Neuronal stem cell (in vitro differentiated cells): ENCODE measurements around the gene SSBP4.
"Not testable (repeated sequence)": the region's sequence is repeated elsewhere in the genome, so short reads cannot be mapped to it uniquely, and the experiment has no call there.

Source experiments
- DNase-seq: peaks from one replicate; pipeline ENCODE4 v3.0.0-alpha.2; 2013; ENCODE audit warnings: low spot score
- H2AFZ ChIP-seq: one replicate; pipeline ENCODE4 v1.6.1; 2013; ENCODE audit warnings: mild to moderate bottlenecking, low read length, inconsistent platforms
- H2AK5ac ChIP-seq: 2 replicates; pipeline ENCODE4 v1.6.1; 2013; ENCODE audit warnings: low read depth, mild to moderate bottlenecking, inconsistent platforms, low read length, moderate library complexity, mixed read lengths
- H2BK120ac ChIP-seq: 2 replicates; pipeline ENCODE4 v1.6.1; 2013; ENCODE audit warnings: low read depth, mild to moderate bottlenecking, inconsistent platforms, low read length, moderate library complexity, mixed read lengths
- H2BK12ac ChIP-seq: one replicate; pipeline ENCODE4 v1.6.1; 2013; ENCODE audit warnings: low read length, inconsistent platforms
- H2BK15ac ChIP-seq: 2 replicates; pipeline ENCODE4 v1.6.1; 2013; ENCODE audit warnings: mild to moderate bottlenecking, low read length, inconsistent platforms, mixed read lengths
- H2BK5ac ChIP-seq: one replicate; pipeline ENCODE4 v1.6.1; 2013; ENCODE audit warnings: inconsistent platforms, mild to moderate bottlenecking, low read length, moderate library complexity
- H3K14ac ChIP-seq: one replicate; pipeline ENCODE4 v1.6.1; 2013; ENCODE audit warnings: low read length, inconsistent platforms
- H3K18ac ChIP-seq: 2 replicates; pipeline ENCODE4 v1.6.1; 2013; ENCODE audit warnings: low read length, inconsistent platforms
- H3K23ac ChIP-seq: 2 replicates; pipeline ENCODE4 v1.6.1; 2013; ENCODE audit warnings: low read depth, mild to moderate bottlenecking, mixed read lengths, low read length, inconsistent platforms; ENCODE audit not compliant: poor library complexity
- H3K27ac ChIP-seq: replicated peaks from 3 replicates; pipeline ENCODE4 v1.5.1; 2013; ENCODE audit warnings: low read length, inconsistent platforms
- H3K27me3 ChIP-seq, 3 experiments: 2 replicates each; pipeline ENCODE4 v1.6.1; 2013; ENCODE audit warnings: low read length in 3 of 3, mild to moderate bottlenecking in 2 of 3, inconsistent platforms in 1 of 3, low read depth in 1 of 3, mixed read lengths in 1 of 3, moderate library complexity in 1 of 3; ENCODE audit not compliant: control insufficient read depth in 3 of 3, insufficient read depth in 3 of 3
- H3K36me3 ChIP-seq, 2 donors: replicated peaks in 1 of 2; 2 replicates each; pipeline ENCODE4 v1.6.1; 2013; ENCODE audit warnings: low read length in 2 of 2; ENCODE audit not compliant: control insufficient read depth in 2 of 2, insufficient read depth in 2 of 2
- H3K4ac ChIP-seq: 2 replicates; pipeline ENCODE4 v1.6.1; 2013; ENCODE audit warnings: inconsistent platforms, mild to moderate bottlenecking, low read length, moderate library complexity
- H3K4me1 ChIP-seq, 2 donors: 1 replicate in 1 of 2; 2 replicates in 1 of 2; pipeline ENCODE4 v1.6.1; 2013; ENCODE audit warnings: low read length in 2 of 2, low read depth in 1 of 2; ENCODE audit not compliant: control insufficient read depth in 2 of 2, insufficient read depth in 1 of 2
- H3K4me2 ChIP-seq: one replicate; pipeline ENCODE4 v1.6.1; 2013; ENCODE audit warnings: mild to moderate bottlenecking, low read length, inconsistent platforms; ENCODE audit not compliant: insufficient read depth, poor library complexity, severe bottlenecking
- H3K4me3 ChIP-seq, 2 donors: 2 replicates each; pipeline ENCODE4 v1.5.1; 2013; ENCODE audit warnings: low read length in 2 of 2, mild to moderate bottlenecking in 2 of 2, inconsistent platforms in 1 of 2, moderate library complexity in 1 of 2
- H3K79me1 ChIP-seq: one replicate; pipeline ENCODE4 v1.6.1; 2013; ENCODE audit warnings: low read depth, mild to moderate bottlenecking, inconsistent platforms, low read length, moderate library complexity
- H3K9ac ChIP-seq: one replicate; pipeline ENCODE4 v1.6.1; 2013; ENCODE audit warnings: mild to moderate bottlenecking, low read depth, low read length, inconsistent platforms; ENCODE audit not compliant: poor library complexity
- H3K9me3 ChIP-seq, 2 donors: replicated peaks in 1 of 2; 2 replicates each; pipeline versions ENCODE3 to v1.6.1; 2013; ENCODE audit warnings: low read length in 2 of 2, mild to moderate bottlenecking in 2 of 2, inconsistent platforms in 1 of 2, low read depth in 1 of 2, mixed read lengths in 1 of 2, moderate library complexity in 1 of 2; ENCODE audit not compliant: control insufficient read depth in 2 of 2, insufficient read depth in 1 of 2
- H4K8ac ChIP-seq: one replicate; pipeline ENCODE4 v1.6.1; 2013; ENCODE audit warnings: low read depth, mild to moderate bottlenecking, inconsistent platforms, low read length, moderate library complexity
- H4K91ac ChIP-seq: one replicate; pipeline ENCODE4 v1.6.1; 2013; ENCODE audit warnings: low read length, low read depth, mild to moderate bottlenecking, inconsistent platforms; ENCODE audit not compliant: poor library complexity
- WGBS, 2 donors: extraction: QIAGEN DNeasy Blood & Tissue Kit; methylation state at CpG; one replicate each; pipeline ENCODE4 v1.1.7; 2013; ENCODE audit warnings: missing lambda C conversion rate in 2 of 2, mixed read lengths in 1 of 2; ENCODE audit not compliant: insufficient read length in 2 of 2, insufficient replicate concordance in 1 of 2; ENCODE audit errors: extremely low coverage in 2 of 2; 5-methylcytosine and 5-hydroxymethylcytosine counted together

Gene SSBP4

DNA sequence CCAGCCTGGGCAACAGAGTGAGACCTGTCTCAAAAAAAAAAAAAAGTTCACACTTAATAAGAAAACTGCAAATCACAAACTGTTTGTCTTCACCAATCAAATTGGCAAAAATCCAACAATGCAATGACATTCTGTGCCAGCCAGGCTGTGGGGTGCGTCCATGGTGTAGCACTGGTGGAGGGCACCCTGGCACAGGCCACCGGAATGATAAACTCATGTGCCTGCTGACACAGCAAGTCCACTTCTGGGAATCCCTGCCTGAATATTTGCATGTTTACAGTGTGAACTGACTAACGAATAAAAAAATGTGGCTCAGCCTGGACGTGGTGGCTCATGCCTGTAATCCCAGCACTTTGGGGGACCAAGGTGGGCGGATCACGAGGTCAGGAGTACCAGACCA lies 20.2 kb upstream of the SSBP4 start:
- H3K27ac ChIP-seq, result no peak overlapping the region
- H2BK5ac ChIP-seq, result no peak overlapping the region
- no peak overlapping the region for H2BK12ac ChIP-seq
- H3K79me1 ChIP-seq, result no peaks in the 10 kb centered on the region
- H3K14ac ChIP-seq, result no peak overlapping the region
- no peak overlapping the region for H4K8ac ChIP-seq
- H3K27me3 ChIP-seq, result peaks cover 0 to 4% (median 3%) of the 10 kb centered on the region in 3 experiments
- DNase-seq, result no peak
- no peak overlapping the region for H3K23ac ChIP-seq
- no peak overlapping the region for H3K9ac ChIP-seq
- peaks cover 9 to 22% of the 10 kb centered on the region in 2 donors for H3K4me1 ChIP-seq
- H3K4me3 ChIP-seq, result no peak overlapping the region
- H2BK120ac ChIP-seq, result no peak overlapping the region
- no peaks in the 10 kb centered on the region for H3K9me3 ChIP-seq
- H3K4me2 ChIP-seq, result no peak overlapping the region
- no CpG with 5 or more reads among the region's 6 CpGs for WGBS, 2 donors
- H3K36me3 ChIP-seq, result no peaks in the 10 kb centered on the region
- H3K4ac ChIP-seq, result no peak overlapping the region
- no peak overlapping the region for H3K18ac ChIP-seq
- no peak overlapping the region for H2AK5ac ChIP-seq
- no peak overlapping the region for H2AFZ ChIP-seq
- H4K91ac ChIP-seq, result no peak overlapping the region
- H2BK15ac ChIP-seq, result no peak overlapping the region

DNA sequence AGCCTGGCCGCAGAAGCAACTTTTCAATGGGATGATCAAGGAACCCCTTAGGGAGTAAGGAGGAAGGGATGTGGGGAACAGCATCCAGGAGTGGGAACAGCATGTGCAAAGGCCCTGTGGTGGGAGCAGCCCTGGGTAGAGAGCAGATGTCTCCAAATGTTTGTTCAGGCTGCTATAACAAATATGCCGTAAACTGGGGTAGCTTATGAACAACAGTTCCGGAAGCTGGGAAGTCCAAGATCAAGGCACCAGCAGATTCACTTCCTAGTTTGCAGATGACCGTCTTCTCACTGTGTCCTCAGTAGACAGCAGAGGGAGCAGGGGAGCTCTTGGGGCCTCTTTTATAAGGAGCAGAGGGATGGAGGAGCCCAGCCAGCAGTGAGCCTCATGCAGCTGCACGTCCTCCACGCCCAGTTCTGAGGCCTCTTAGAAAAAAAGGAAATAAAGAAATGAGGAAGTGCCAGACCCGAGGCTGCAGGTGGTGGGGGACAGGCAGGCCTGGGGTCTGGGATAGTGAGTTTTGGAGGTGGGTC lies 17.6 kb upstream of the SSBP4 start:
- H2BK15ac ChIP-seq, result no peak overlapping the region
- H3K4me2 ChIP-seq, result no peak overlapping the region
- no peak overlapping the region for H3K4ac ChIP-seq
- H2BK5ac ChIP-seq, result no peak overlapping the region
- H3K27ac ChIP-seq, result no peak overlapping the region
- peak overlapping the region; percentile 21 for H3K14ac ChIP-seq
- H3K9ac ChIP-seq, result no peak overlapping the region
- H3K79me1 ChIP-seq, result no peaks in the 10 kb centered on the region
- peak overlapping the region; percentile 70 for H2AK5ac ChIP-seq
- no peak overlapping the region for H4K91ac ChIP-seq
- no peaks in the 10 kb centered on the region for H3K9me3 ChIP-seq
- H3K36me3 ChIP-seq, result no peaks in the 10 kb centered on the region
- H4K8ac ChIP-seq, result no peak overlapping the region
- H3K4me3 ChIP-seq, result no peak overlapping the region
- WGBS, 2 donors, result no CpG with 5 or more reads among the region's 7 CpGs
- no peak overlapping the region for H3K18ac ChIP-seq
- no peak overlapping the region for H2BK12ac ChIP-seq
- no peak overlapping the region for H2BK120ac ChIP-seq
- peak overlapping the region; percentile 64 for H2AFZ ChIP-seq
- no peak for DNase-seq
- H3K23ac ChIP-seq, result no peak overlapping the region
- peaks cover 0 to 4% (median 3%) of the 10 kb centered on the region in 3 experiments for H3K27me3 ChIP-seq
- H3K4me1 ChIP-seq, result peaks cover 8 to 18% of the 10 kb centered on the region in 2 donors

DNA sequence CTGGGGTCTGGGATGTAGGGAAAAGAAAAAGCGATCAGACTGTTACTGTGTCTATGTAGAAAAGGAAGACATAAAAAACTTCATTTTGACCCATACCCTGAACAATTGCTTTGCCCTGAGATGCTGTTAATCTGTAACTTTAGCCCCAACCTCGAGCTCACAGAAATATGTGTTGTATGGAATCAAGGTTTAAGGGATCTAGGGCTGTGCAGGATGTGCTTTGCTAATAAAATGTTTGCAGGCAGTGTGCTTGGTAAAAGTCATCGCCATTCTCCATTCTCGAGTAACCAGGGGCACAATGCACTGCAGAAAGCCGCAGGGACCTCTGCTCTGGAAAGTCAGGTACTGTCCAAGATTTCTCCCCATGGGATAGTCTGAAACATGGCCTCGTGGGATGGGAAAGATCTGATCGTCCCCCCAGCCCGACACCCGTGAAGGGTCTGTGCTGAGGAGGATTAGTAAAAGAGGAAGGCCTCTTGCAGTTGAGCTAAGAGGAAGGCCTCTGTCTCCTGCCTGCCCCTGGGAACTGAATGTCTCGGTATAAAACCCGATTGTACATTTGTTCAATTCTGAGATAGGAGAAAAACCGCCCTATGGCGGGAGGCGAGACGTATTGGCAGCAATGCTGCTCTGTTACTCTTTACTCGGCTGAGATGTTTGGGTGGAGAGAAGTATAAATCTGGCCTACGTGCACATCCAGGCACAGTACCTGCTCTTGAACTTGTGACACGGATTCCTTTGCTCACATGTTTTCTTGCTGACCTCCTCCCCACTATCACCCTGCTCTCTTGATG lies 16.5 kb upstream of the SSBP4 start:
- H3K14ac ChIP-seq, DNase-seq, H3K9me3 ChIP-seq, H2AK5ac ChIP-seq, H3K27ac ChIP-seq, H3K4me1 ChIP-seq, H2BK120ac ChIP-seq, H3K4me2 ChIP-seq, H3K9ac ChIP-seq, H3K79me1 ChIP-seq, H3K23ac ChIP-seq, H2BK15ac ChIP-seq, H3K18ac ChIP-seq, H2BK5ac ChIP-seq, H3K4ac ChIP-seq, H2BK12ac ChIP-seq, H4K91ac ChIP-seq, H4K8ac ChIP-seq, H3K4me3 ChIP-seq, H3K36me3 ChIP-seq, H3K27me3 ChIP-seq: not testable (repeated sequence)
- H2AFZ ChIP-seq, result peak overlapping the region; percentile 78
- no CpG with 5 or more reads among the region's 18 CpGs for WGBS, 2 donors

DNA sequence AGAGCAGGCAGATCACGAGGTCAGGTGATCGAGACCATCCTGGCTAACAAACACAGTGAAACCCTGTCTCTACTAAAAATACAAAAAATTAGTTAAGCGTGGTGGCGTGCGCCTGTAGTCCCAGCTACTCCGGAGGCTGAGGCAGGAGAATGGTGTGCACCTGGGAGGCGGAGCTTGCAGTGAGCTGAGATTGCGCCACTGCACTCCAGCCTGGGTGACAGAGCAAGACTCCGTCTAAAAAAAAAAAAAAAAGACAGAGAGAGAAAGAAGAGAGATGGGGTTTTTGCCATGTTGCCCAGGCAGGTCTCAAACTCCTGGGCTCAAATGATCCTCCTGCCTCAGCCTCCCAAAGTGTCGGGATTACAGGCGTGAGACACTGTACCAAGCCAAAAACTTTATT lies 13.4 kb upstream of the SSBP4 start:
- not testable (repeated sequence) for H2AFZ ChIP-seq, H3K27me3 ChIP-seq, H2BK12ac ChIP-seq, H4K8ac ChIP-seq, H3K4me2 ChIP-seq, H2BK5ac ChIP-seq, H2BK120ac ChIP-seq, H3K79me1 ChIP-seq, H3K4ac ChIP-seq, H3K18ac ChIP-seq, H2AK5ac ChIP-seq, H3K36me3 ChIP-seq, H4K91ac ChIP-seq, H3K14ac ChIP-seq, H3K23ac ChIP-seq, H2BK15ac ChIP-seq, H3K27ac ChIP-seq, H3K9ac ChIP-seq, H3K4me1 ChIP-seq, H3K9me3 ChIP-seq, DNase-seq, H3K4me3 ChIP-seq
- whole genome bisulfite sequencing, 2 donors, result no CpG with 5 or more reads among the region's 11 CpGs
